ENCODE results near the gene PDRG1. TPM values are rescaled to one million over a fixed set of nuclear protein-coding genes. Genes with fewer than 3 reads are reported as not detected.

PDRG1 gene
- total RNA-seq, 1 experiment from 2014 or later = 6.2 TPM

GRCh38 chr20:31907046-31907445, 44.8 kb downstream of the PDRG1 start:
- no peak for DNase-seq (ENCODE audit: low spot score)

GRCh38 chr20:31906001-31906400, 45.8 kb downstream of the PDRG1 start:
- DNase-seq (ENCODE audit: low spot score) = no peak

- no peak for DNase-seq (ENCODE audit: low spot score)
Observed at GRCh38 chr20:31903627-31904386, 48.0 kb downstream of the PDRG1 start.

- no peak for DNase-seq (ENCODE audit: low spot score)
Observed at GRCh38 chr20:31901615-31902014, 50.2 kb downstream of the PDRG1 start.

- DNase-seq (ENCODE audit: low spot score) = no peak
Observed at GRCh38 chr20:31897541-31897940, 54.3 kb downstream of the PDRG1 start.

- DNase-seq (ENCODE audit: low spot score) = no peak
Observed at GRCh38 chr20:31896049-31896448, 55.8 kb downstream of the PDRG1 start.

- no peak for DNase-seq (ENCODE audit: low spot score)
Observed at GRCh38 chr20:31894980-31895675, 56.7 kb downstream of the PDRG1 start.

Other genes starting within 250 kb of the PDRG1 start
- gene BCL2L1, start 229.2 kb downstream of the PDRG1 start, total RNA-seq (2014; rRNA removed; shearing (Covaris generic)) = 34.2 and 42.6 TPM in 2 replicates
- gene TPX2, start 212.8 kb downstream of the PDRG1 start, total RNA-seq (2014; rRNA removed; shearing (Covaris generic)) = 111 and 128 TPM in 2 replicates
- 0.14 TPM in 1 of 2 replicates, not detected in the other for gene MYLK2, start 132.7 kb downstream of the PDRG1 start, total RNA-seq (2014; rRNA removed; shearing (Covaris generic))
- gene FOXS1, start 106.4 kb downstream of the PDRG1 start, total RNA-seq (2014; rRNA removed; shearing (Covaris generic)) = 0.08 TPM in 1 of 2 replicates, not detected in the other
- 7.5 and 9.2 TPM in 2 replicates for gene DUSP15, start 81.5 kb downstream of the PDRG1 start, total RNA-seq (2014; rRNA removed; shearing (Covaris generic))
- 0.27 TPM in 1 of 2 replicates, not detected in the other for gene TTLL9, start 81.4 kb downstream of the PDRG1 start, total RNA-seq (2014; rRNA removed; shearing (Covaris generic))
- not detected in 2 replicates for gene XKR7, start 16.1 kb upstream of the PDRG1 start, total RNA-seq (2014; rRNA removed; shearing (Covaris generic))
- gene CCM2L, start 58.4 kb upstream of the PDRG1 start, total RNA-seq (2014; rRNA removed; shearing (Covaris generic)) = 0.04 TPM in 1 of 2 replicates, not detected in the other
- gene HCK, start 100.2 kb upstream of the PDRG1 start, total RNA-seq (2014; rRNA removed; shearing (Covaris generic)) = not detected in 2 replicates
- gene TM9SF4, start 157.7 kb upstream of the PDRG1 start, total RNA-seq (2014; rRNA removed; shearing (Covaris generic)) = 30.5 and 39.7 TPM in 2 replicates